NCI-H1417 (cell line): ENCODE measurements around the gene VNN1.
"Not testable (repeated sequence)": the region's sequence is repeated elsewhere in the genome, so short reads cannot be mapped to it uniquely, and the experiment has no call there.

Experiments
- DNase-seq, 3 experiments: peaks; one replicate each; lab custom pipeline; 2025; lab: John Stamatoyannopoulos, UW

The VNN1 gene

DNA sequence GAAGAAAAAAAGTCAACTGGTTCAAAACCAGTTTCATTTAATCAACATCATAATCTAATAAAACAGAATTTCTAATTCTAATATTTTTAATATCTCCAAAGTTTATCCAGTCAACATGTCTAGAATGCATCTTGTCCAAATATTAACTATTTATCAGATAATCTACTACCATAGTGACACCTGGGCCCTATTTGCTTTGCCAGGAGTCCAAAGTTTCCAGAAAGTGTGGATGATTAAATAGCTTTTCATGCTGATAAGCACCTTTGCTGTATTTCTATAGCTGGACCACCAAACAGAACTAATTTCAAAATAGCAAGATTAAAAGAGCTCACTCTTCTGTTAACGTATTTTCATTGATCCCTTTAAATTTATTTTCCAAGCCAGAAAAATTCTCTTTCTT, 42.6 kb downstream of the VNN1 start:
- DNase-seq: no peak

DNA sequence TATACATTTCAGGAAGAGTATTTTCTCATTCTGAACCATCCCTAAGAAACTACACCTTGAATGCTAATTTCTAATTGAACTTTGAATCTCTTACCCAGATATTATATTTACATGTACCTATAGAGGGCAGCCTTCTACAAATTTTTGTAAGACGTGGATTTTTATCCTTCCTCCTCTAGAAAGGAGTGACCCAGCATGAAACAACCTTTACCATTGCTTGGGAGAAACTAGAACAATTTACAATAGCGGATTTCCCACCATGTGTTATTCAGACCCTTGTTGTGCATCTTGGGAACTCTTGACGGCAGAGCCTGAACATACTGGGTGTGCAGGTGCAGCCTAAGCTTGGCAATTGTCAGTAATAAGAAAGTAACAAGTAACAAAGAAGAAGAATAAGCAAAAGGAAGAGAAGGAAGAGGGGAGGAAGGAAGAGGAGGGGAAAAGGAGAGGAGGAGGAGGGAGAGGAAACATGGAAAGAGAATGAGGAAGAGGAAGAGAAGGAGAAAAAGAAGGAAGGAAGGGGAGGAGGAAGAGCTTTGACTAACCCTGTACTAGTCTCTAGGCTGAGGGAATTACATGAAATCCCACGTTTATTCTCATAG, 44.1 kb downstream of the VNN1 start:
- peak; percentile 49 to 69 (median 54) for DNase-seq

DNA sequence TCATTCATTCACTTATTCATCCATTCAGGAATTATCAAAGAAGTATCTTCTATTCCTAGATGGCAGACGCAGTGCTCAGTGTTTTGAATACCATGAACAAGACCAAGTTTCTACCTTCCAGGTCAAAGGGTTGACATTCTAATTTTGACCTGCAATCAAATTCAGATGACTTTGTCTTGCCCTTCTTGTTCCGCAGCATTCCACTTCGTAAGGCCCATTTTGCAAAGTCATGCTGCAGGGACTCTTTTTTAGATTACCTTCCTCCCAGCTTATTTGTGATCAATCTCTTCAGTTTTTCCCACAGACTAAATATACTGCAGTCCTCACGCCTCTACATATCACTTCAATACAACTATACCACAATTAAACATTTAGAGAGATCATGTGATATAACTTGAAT, 47.7 kb downstream of the VNN1 start:
- DNase-seq: peak in 1 of 3 experiments; percentile 12

DNA sequence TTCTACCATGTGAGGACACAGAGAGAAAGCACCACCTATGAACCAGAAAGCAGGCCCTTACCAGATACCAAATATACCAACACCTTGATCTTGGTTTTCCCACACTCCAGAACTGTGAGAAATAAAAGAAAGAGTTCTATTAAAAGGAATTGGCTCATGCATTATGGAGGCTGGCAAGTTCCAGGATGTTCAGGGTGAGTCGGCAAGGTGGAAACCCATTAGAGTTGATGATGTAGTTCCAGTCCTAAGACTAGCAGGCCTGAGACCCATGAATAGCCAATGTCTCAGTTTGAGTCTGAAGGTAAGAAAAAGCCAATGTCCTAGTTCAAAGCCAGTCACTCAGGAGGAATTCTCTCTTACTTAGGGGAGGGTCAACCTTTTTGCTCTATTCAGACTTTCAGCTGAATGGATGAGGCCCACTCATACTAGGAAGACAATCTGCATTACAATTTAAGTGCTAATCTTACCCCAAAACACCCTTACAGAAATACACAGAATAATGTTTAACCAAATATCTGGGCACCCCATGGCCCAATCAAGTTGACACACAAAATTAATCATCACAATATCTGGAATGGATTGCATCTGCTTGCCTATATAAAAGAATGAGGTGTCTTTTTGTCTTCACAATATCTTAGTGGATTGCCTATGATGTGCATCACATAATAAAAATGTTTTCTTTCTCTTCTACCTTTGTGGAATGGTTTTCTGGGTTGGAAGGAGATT, 49.4 kb downstream of the VNN1 start:
- DNase-seq: no peak

DNA sequence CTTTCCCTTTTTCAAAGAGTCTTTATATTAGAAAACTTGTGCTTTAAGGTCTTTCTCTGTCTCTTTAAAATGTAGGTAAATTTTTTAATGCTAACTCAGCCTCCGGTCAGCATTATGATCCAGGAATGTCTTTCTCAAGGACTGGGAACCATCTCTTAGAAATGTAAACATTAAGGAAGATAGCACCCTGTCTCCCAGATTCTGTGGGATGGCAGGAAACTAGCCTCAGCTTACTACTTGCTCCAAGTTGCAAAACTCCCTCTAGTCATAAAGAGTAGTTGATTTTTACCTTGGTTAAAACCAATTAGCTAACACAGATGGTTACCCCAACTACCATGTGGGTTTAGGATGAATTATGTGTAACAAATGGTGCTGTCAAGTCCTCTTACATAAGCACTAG, 50.2 kb downstream of the VNN1 start:
- DNase-seq: no peak

DNA sequence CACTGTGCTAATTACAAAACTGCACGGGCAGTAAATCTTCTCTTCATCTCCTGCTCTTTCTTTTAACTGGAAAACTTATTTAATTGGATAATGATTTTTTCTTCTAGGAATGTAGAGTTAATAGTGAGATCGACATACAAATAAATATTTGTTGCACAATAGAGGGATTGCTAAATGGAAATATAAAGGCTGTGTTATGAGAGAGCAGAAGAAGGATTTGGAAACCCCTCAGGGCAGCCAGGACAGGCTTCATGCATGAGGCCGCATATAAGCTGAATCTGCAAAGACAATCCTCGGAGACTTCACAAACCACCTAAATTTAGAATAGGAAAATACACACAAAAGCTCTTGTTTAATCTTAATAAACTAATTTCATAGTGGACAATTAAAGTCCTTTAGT, 51.9 kb downstream of the VNN1 start:
- DNase-seq: no peak

DNA sequence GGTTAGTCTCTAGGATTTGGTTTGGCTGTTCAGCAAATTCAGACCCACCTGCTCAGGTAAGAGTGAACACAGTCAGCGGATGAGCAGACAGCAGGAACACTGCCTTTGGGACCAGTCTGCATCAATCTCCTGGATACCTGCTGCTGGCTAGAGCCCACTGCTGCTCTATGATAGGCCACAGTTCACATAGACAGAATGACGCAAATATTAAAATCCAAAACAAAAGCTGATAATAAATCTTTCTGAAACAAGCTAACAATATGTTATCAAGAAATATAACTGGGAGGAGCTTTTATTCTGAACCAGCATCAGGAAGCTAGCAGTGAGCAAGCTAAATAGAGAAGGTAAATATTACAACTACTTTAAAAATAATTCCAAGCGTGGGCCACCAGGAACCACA, 54.8 kb downstream of the VNN1 start, which contains the start of gene TAAR1:
Gene TAAR1, minus strand, starts transcription at position 101 of the 400 bp plus-strand sequence. CDS start 13,179 bp downstream, outside the sequence.
- DNase-seq: peak in 2 of 3 experiments; percentile 81 to 97

DNA sequence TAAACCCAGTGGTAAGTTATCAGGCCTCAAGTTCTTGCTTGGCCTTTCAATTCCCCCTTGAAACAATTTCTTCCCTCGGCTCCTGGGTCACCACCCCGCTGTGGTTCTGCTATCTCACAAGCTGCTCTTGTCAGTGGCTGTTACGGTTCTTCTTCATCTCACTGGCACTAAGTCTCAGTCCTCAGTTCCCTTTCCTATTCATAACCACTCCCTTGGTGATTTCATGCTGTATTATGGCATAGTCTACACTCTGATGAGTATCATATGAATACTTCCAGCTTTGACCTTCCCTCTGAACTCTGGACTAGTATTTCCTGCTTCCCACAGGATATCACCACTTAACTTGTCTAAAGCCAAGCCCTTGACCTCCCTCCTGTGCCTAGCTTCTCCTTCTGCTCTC, 62.8 kb downstream of the VNN1 start:
- DNase-seq: no peak

DNA sequence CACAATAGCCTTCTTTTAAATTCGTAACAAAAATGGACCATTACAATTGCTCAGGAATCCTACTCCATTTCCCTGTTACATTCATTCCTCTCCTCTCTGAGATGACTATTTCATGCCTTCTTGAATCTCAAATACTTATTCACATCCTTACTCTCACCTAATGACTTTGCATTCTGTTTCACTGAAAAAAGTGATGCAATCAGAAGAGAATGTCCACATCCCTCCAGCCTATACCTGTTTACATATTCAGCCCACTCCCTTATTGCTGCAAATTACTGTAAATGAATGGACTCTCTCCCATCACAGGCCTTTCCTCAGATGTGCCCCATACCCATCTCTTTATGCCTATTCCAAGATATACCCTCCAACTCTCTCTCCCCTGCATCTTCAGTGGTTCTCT, 63.4 kb downstream of the VNN1 start:
- no peak for DNase-seq

DNA sequence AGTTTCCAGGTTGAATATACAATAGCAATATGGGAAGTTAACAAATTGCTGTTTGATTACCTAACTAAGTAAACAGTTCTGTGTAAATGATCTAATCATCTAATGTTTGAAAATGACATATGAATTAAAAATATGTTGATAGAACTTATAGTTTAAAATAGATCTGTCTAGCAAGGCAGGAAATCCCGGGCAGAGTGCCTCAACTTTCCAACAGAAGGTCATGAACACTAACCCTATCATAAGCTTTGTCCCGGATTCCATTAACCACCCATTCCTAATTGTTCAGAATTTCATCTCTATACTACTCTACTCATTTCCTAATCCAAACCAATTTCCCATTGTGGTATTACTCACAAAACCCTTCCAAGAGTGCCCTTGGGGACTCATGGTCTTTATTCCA, 65.0 kb downstream of the VNN1 start:
- no peak for DNase-seq

DNA sequence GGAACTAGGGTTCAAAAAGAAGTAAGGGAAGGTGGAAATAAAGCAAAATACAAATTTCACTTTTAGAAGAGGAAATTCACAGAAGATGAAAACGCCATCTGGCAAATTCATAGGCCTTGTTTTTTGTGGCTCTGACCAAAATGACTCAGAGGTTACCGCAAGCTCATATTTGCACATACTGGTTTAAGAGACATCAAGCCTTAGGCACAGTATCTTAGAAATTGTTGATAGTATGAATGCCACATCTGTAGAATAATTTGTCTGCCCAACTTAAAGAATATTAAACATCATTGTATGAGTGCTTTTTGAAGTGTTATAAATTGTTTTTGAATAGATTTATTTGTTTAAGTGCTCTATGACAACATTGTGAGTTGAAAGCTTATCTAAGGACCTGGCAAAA, 65.5 kb downstream of the VNN1 start:
- DNase-seq: peak in 2 of 3 experiments; percentile 23 to 80

DNA sequence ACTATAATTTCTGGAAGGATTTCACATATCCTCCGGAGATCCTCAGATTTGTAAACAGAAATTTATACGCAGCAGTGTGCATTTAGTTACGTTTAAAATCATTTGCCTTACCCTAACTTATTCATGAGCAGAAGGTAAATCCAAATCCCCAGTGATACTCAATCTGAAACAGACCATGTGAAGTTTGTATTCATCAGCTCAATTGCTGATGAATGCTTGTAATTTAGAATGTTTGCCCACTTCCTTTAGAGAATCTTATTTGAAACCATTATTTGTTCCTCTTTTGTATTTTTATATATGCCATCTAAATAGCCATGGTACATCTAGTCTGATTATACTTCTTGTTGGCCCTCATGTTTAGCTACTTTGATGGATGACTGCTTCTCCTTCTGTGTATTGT, 70.3 kb downstream of the VNN1 start:
- peak in 1 of 3 experiments; percentile 64 for DNase-seq

DNA sequence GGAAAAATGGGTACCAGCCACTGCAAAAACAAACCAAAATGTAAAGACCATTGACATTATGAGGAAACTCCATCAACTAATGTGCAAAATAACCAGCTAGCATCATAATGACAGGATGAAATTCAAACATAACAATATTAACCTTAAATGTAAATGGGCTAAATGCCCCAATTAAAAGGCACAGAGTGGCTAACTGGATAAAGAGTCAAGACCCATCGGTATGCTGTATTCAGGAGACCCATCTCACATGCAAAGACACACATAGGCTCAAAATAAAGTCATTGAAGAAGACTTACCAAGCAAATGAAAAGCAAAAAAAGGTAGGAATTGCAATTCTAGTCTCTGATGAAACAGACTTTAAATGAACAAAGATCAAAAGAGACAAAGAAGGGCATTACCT, 76.7 kb downstream of the VNN1 start:
- DNase-seq: not testable (repeated sequence)

DNA sequence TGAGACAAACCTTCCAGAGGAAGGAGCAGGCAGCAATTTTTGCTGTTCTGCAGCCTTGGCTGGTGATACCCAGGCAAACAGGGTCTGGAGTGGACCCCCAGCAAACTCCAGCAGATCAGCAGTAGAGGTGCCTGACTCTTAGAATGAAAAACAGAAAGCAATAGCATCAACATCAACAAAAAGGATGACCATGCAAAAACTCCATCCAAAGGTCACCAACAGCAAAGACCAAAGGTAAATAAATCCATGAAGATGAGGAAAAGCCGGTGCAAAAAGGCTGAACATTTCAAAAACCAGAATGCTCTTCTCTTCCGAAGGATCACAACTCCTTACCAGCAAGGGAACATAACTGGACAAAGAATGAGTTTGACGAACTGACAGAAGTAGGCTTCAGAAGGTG, 77.9 kb downstream of the VNN1 start:
- DNase-seq: not testable (repeated sequence)

DNA sequence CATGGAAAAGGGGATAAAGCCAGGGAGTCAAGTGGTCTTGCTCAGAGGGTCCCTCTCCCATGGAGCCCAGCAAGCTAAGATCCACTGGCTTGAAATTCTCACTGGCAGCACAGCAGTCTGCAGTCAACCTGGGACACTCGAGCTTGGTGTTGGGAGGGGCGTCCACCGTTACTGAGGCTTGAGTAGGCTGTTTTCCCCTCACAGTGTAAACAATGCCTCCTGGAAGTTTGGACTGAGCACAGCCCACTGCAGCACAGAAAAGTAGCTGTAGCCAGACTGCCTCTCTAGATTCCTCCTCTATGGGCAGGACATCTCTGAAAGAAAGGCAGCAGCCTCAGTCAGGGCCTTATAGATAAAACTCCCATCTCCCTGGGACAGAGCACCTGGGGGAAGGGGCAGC, 78.6 kb downstream of the VNN1 start:
- not testable (repeated sequence) for DNase-seq

DNA sequence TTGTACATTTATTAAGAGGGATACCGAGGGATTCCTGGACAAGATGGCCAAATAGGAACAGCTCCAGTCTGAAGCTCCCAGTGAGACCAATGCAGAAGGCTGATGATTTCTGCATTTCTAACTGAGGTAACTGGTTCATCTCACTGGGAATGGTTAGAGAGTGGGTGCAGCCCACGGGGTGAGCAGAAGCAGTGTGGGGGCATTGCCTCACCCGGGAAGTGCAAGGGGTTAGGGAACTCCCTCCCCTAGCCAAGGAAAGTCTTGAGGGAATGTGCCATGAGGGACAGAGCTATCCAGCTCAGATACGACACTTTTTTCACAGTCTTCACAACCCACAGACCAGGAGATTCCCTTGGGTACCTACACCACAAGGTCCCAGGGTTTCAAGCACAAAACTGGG, 79.1 kb downstream of the VNN1 start:
- DNase-seq: no peak

DNA sequence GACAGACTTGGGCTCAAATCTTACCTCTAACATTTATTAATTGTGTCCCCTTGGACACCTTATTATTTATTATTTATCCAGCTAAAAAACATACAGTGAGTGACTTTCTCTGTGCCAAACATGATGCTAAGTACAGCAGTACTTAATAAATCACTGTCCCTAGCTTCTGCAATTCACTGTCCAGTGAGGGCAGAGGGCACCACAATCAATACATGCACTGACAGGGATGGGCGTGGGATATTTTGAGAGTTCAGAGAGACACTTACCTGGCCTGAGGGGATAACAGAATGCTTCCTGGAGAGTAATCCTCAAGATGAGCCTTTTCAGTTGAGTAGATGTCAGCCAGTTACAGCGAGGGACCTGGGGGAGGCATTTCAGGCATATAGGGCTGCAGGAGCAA, 80.5 kb downstream of the VNN1 start:
- DNase-seq: no peak
